IPS-20b (cell line): Measurements from ENCODE around the gene SRSF12.

Experiments
- H3K27ac ChIP-seq: one replicate; pipeline ENCODE4 v1.5.1; 2013; ENCODE audit warnings: low read length
- H3K27me3 ChIP-seq: 2 replicates; pipeline ENCODE4 v1.6.1; 2013; ENCODE audit warnings: mild to moderate bottlenecking, low read length, inconsistent platforms; ENCODE audit not compliant: insufficient read depth
- H3K36me3 ChIP-seq: 2 replicates; pipeline ENCODE4 v1.6.1; 2013; ENCODE audit warnings: low read depth, mild to moderate bottlenecking, inconsistent platforms, low read length, moderate library complexity; ENCODE audit not compliant: insufficient read depth
- H3K4me1 ChIP-seq: 2 replicates; pipeline ENCODE4 v1.6.1; 2013; ENCODE audit warnings: mild to moderate bottlenecking, control low read depth, inconsistent platforms, low read length, moderate library complexity; ENCODE audit not compliant: insufficient read depth
- H3K4me3 ChIP-seq: 2 replicates; pipeline ENCODE4 v1.5.1; 2013; ENCODE audit warnings: mild to moderate bottlenecking, low read length, inconsistent platforms
- H3K9ac ChIP-seq: 2 replicates; pipeline ENCODE4 v1.6.1; 2013; ENCODE audit warnings: low read depth, mild to moderate bottlenecking, inconsistent platforms, low read length, moderate library complexity
- H3K9me3 ChIP-seq: 2 replicates; pipeline ENCODE4 v1.6.1; 2013; ENCODE audit warnings: mild to moderate bottlenecking, low read depth, low read length, inconsistent platforms; ENCODE audit not compliant: insufficient read depth

The SRSF12 gene

DNA sequence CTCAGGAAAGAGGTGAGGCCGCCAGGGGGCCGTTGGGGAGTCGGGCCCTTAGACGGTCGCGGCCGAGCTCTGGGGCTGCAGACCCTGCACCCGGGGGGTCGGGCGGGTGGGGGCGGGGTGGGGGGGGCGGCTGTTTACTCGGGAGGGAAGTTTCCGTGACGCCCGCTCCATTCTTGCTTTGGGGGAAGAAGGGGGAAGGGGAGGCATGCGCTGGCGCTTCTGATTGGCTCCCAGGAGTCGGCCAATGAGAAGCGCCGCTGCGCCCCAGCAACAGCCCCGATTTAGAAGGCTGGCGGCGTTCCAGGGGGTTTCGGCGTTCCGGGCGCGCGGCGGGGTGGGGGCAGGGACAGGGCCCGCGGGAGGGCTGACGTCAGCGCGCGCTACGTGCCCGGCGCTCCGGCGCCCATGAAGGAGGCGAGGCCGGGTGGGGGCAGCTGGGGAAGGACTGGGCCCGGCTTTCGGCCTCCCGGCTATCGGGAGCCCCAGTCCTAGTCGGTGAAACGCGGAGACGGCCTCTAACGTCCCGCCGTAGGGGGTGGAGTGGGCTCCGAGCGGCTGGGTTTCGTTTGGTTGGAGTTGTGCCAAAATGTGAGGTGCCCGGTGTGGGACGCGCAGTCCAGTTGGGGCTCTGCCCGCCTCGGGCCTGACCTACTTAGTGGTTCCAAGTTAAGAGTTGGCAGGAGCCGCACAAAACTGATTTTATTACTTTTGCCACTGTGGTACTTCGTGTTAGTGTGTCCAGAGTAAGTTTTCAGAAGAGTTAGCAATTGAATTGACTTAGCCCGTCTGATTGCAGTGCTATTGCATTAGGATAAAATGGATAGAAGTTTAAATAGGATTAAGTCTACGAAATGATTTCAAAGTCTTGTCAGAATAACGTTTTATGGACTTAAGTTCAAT is 36.2 kb downstream of the SRSF12 start:
- H3K27ac ChIP-seq, result peak overlapping the region; percentile 60
- H3K9me3 ChIP-seq, result no peaks in the 10 kb centered on the region
- H3K9ac ChIP-seq, result peak overlapping the region; percentile 95
- H3K4me3 ChIP-seq, result peak overlapping the region; percentile 92
- H3K4me1 ChIP-seq, result peaks cover 30% of the 10 kb centered on the region
- peaks cover 21% of the 10 kb centered on the region; the same call in 1 of the 2 replicates for H3K27me3 ChIP-seq
- H3K36me3 ChIP-seq, result peaks cover 25% of the 10 kb centered on the region

DNA sequence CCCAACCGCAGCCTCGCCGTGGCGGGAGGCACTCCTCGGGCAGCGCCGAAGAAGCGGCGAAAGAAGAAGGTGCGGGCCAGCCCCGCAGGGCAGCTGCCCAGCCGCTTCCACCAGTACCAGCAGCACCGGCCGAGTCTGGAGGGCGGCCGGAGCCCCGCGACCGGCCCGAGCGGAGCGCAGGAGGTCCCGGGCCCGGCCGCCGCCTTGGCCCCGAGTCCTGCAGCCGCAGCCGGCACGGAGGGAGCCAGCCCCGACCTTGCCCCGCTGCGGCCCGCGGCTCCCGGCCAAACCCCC is 36.8 kb downstream of the SRSF12 start:
- Histone ChIP-seq H3K9ac (peak overlapping the region; percentile 95), H3K27me3 (peaks cover 21% of the 10 kb centered on the region; the same call in 1 of the 2 replicates), H3K4me1 (peaks cover 30% of the 10 kb centered on the region), H3K9me3 (no peaks in the 10 kb centered on the region), H3K27ac (peak overlapping the region; percentile 60), H3K4me3 (peak overlapping the region; percentile 70), H3K36me3 (peaks cover 25% of the 10 kb centered on the region)

DNA sequence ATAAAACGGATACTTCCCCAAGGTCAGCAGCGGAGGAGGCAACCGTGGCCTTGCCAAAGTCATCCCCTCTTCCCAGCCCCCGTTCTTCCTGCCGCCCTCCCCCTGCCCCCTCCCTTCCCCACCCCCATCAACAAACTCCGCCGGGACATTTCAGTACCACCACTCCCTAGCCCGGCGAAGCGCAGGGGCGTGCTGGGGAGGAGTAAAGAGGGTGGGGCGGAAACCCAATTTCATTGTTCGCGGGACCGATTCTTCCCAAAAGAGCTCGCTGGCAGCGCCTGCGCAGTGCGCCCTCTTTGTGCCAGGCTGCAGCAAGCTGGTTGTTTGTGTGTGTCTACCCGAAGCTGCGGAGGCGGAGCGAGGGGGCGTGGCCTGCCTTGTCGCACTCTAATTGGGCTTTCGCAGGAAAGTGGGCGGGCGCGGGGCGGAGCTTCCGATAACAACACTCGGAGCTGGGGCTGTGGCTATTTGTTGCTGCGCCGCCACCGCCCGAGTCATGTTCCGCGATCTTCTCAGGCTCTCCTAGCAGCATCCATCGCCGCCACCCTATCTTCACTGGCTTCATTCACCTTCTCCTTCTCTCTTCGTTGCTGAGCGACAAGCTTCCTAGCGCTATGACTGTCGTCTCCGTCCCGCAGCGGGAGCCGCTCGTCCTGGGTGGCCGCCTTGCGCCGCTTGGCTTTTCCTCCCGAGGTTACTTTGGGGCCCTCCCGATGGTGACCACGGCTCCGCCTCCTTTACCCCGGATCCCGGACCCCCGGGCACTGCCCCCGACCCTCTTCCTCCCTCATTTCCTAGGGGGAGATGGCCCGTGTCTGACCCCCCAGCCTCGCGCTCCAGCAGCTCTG is 37.4 kb downstream of the SRSF12 start, which contains the start of gene PNRC1:
Gene PNRC1 (plus strand): TSS at position 471 of the 848 bp plus-strand sequence. CDS start 144 bp downstream, at position 615.
- peaks cover 30% of the 10 kb centered on the region for H3K4me1 ChIP-seq
- H3K27me3 ChIP-seq, result peaks cover 21% of the 10 kb centered on the region; the same call in 1 of the 2 replicates
- H3K9ac ChIP-seq, result peak within 1 kb of the TSS; percentile 95
- no peaks in the 10 kb centered on the region for H3K9me3 ChIP-seq
- peaks cover 24% of the 10 kb centered on the region for H3K36me3 ChIP-seq
- H3K27ac ChIP-seq, result peak within 1 kb of the TSS; percentile 60
- H3K4me3 ChIP-seq, result peak within 1 kb of the TSS; percentile 92

DNA sequence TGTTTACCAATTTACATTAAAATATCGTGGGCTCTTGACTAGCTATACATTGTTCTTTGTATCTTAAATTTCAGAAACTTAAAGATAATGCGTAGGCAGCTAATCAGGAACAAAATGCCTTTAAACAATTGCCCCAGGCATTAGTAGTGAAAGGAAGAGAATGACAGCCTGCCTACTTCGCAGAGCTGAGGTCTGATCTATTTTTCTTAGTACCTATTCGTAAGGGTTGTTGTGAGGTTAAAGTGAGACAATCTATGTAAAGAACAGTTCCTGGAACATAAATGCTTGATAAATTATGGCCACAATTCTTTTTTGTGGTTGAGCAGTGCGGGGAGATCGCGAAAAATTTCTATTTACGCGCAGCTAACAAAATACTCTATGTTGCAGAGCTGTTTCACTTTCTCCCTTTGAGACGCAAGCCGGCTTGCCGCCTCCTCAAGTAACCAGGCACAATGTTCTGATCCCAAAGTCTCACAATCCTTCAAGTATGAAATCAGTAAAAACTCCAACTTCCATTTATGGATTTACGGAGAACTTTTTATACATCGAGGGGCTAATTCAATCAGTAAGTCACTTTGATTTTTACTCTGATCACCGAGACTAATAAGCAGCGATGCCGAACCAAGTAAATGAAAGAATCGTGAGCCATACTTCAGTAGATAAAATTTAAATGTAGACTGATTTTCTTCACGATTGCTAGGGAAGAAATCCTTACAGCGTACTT is 38.2 kb downstream of the SRSF12 start:
- peaks cover 27% of the 10 kb centered on the region for H3K4me1 ChIP-seq
- H3K9me3 ChIP-seq, result no peaks in the 10 kb centered on the region
- peaks cover 16% of the 10 kb centered on the region for H3K36me3 ChIP-seq
- H3K27ac ChIP-seq, result no peak overlapping the region
- peak overlapping the region; percentile 65; the same call in 1 of the 2 replicates for H3K9ac ChIP-seq
- H3K4me3 ChIP-seq, result peak overlapping the region; percentile 70
- H3K27me3 ChIP-seq, result peaks cover 21% of the 10 kb centered on the region; the same call in 1 of the 2 replicates

- Histone ChIP-seq H3K27ac (no peak overlapping the region), H3K4me1 (no peaks in the 10 kb centered on the region), H3K36me3 (no peaks in the 10 kb centered on the region), H3K27me3 (no peaks in the 10 kb centered on the region; the same call in 1 of the 2 replicates), H3K9me3 (no peaks in the 10 kb centered on the region; the same call in 1 of the 2 replicates), H3K9ac (no peak overlapping the region), H3K4me3 (no peak overlapping the region)
These were observed 44.0 kb downstream of the SRSF12 start for GRCh38 chr6:89073840-89074239.

GRCh38 chr6:89073014-89073620 is 44.8 kb downstream of the SRSF12 start:
- no peak overlapping the region for H3K9ac ChIP-seq

DNA sequence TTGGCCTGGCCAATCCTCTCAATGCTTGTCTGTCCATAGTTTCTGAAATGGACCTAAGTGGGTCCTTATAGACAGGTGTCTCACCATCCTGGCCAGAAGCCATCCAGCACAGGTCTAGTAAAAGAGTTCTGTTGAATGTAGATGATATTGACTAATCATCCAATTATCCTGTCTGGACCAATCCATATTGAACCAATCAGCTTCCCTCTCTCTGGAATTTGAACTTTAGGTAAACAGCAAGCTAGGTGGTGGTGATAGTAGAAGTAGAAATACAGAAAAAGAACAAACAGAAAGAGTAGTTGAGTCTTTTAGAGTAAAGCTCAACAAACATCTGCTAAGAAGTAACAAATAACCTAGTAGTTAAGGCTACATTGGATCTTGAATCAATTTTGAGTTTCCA is 46.8 kb downstream of the SRSF12 start:
- H3K4me3 ChIP-seq, result no peak overlapping the region
- no peaks in the 10 kb centered on the region for H3K36me3 ChIP-seq
- H3K9me3 ChIP-seq, result no peaks in the 10 kb centered on the region; the same call in 1 of the 2 replicates
- H3K27me3 ChIP-seq, result no peaks in the 10 kb centered on the region
- no peaks in the 10 kb centered on the region for H3K4me1 ChIP-seq
- H3K9ac ChIP-seq, result no peak overlapping the region
- H3K27ac ChIP-seq, result no peak overlapping the region

More at GRCh38 chr6:89073014-89073620, 44.8 kb downstream of the SRSF12 start:
- no peaks in the 10 kb centered on the region for H3K4me1 ChIP-seq
- no peak overlapping the region for H3K27ac ChIP-seq
- H3K27me3 ChIP-seq, result no peaks in the 10 kb centered on the region
- H3K9me3 ChIP-seq, result no peaks in the 10 kb centered on the region; the same call in 1 of the 2 replicates
- no peak overlapping the region for H3K4me3 ChIP-seq
- no peaks in the 10 kb centered on the region for H3K36me3 ChIP-seq

GRCh38 chr6:89069536-89070163 is 48.2 kb downstream of the SRSF12 start:
- Histone ChIP-seq H3K9ac (no peak overlapping the region), H3K27me3 (no peaks in the 10 kb centered on the region), H3K4me1 (no peaks in the 10 kb centered on the region), H3K36me3 (no peaks in the 10 kb centered on the region), H3K9me3 (no peaks in the 10 kb centered on the region; the same call in 1 of the 2 replicates), H3K4me3 (no peak overlapping the region), H3K27ac (no peak overlapping the region)

GRCh38 chr6:89068695-89069094 is 49.2 kb downstream of the SRSF12 start:
- H3K9me3 ChIP-seq, result no peaks in the 10 kb centered on the region; the same call in 1 of the 2 replicates
- H3K27ac ChIP-seq, result no peak overlapping the region
- H3K36me3 ChIP-seq, result no peaks in the 10 kb centered on the region
- no peak overlapping the region for H3K9ac ChIP-seq
- H3K27me3 ChIP-seq, result no peaks in the 10 kb centered on the region
- H3K4me1 ChIP-seq, result no peaks in the 10 kb centered on the region
- no peak overlapping the region for H3K4me3 ChIP-seq

- H3K9ac ChIP-seq, result no peak overlapping the region
- no peaks in the 10 kb centered on the region for H3K27me3 ChIP-seq
These were observed 50.1 kb downstream of the SRSF12 start for GRCh38 chr6:89067796-89068195.

More at GRCh38 chr6:89067796-89068195, 50.1 kb downstream of the SRSF12 start:
- no peak overlapping the region for H3K4me3 ChIP-seq
- no peak overlapping the region for H3K27ac ChIP-seq
- H3K9me3 ChIP-seq, result no peaks in the 10 kb centered on the region
- H3K4me1 ChIP-seq, result no peaks in the 10 kb centered on the region
- no peaks in the 10 kb centered on the region for H3K36me3 ChIP-seq
